B cell (primary cell): ENCODE measurements around the gene ZNF462.

ENCODE experiments used
- EZH2 ChIP-seq: IDR thresholded peaks from 2 replicates; pipeline ENCODE4 v1.6.1; 2012; ENCODE audit warnings: borderline replicate concordance, low read depth, mild to moderate bottlenecking, moderate library complexity, low read length; ENCODE audit not compliant: insufficient read depth, poor library complexity, severe bottlenecking
- TF ChIP-seq, protein P1 (sequence below): fragments of 200-600 bp; IDR thresholded peaks from one replicate; pipeline ENCODE4 v1.8.0; 2022; ENCODE audit warnings: antibody characterized with exemption, mild to moderate bottlenecking

DNA sequence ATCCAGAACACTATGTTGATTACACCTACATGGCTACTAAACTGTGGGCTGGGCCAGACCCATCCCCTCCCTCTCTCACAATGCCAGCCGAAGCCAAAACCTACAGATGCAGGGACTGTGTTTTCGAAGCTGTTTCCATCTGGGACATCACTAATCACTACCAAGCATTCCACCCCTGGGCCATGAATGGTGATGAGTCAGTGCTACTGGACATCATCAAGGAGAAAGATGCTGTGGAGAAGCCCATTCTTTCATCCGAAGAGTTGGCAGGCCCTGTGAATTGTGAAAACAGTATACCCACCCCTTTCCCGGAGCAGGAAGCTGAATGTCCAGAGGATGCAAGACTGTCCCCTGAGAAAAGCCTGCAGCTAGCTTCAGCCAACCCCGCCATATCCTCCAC is 65.0 kb downstream of the ZNF462 start:
- TF ChIP-seq, protein P1, sequence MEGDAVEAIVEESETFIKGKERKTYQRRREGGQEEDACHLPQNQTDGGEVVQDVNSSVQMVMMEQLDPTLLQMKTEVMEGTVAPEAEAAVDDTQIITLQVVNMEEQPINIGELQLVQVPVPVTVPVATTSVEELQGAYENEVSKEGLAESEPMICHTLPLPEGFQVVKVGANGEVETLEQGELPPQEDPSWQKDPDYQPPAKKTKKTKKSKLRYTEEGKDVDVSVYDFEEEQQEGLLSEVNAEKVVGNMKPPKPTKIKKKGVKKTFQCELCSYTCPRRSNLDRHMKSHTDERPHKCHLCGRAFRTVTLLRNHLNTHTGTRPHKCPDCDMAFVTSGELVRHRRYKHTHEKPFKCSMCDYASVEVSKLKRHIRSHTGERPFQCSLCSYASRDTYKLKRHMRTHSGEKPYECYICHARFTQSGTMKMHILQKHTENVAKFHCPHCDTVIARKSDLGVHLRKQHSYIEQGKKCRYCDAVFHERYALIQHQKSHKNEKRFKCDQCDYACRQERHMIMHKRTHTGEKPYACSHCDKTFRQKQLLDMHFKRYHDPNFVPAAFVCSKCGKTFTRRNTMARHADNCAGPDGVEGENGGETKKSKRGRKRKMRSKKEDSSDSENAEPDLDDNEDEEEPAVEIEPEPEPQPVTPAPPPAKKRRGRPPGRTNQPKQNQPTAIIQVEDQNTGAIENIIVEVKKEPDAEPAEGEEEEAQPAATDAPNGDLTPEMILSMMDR, result no peak
- TF ChIP-seq EZH2, result no peak
